HepG2 (cell line): Measurements from ENCODE around the gene VWA7. TPM values are rescaled to one million over a fixed set of nuclear protein-coding genes. Genes with fewer than 3 reads are reported as not detected.

Source experiments
- AKAP8 ChIP-seq: sonication (generic); formaldehyde crosslinking; IDR thresholded peaks from 2 replicates; pipeline ENCODE4 v1.5.1; 2020; ENCODE audit warnings: mild to moderate bottlenecking, missing genetic modification reagents
- BHLHE40 ChIP-seq: IDR thresholded peaks from 2 replicates; pipeline ENCODE4 v1.6.1; 2011; ENCODE audit warnings: low read length, improper control_type of control experiment
- CC2D1A ChIP-seq: sonication (generic); formaldehyde crosslinking; IDR thresholded peaks from 2 replicates; pipeline ENCODE4 v1.8.1; 2023; ENCODE audit warnings: mild to moderate bottlenecking, missing genetic modification reagents
- GPN1 ChIP-seq: sonication (generic); formaldehyde crosslinking; IDR thresholded peaks from 2 replicates; pipeline ENCODE4 v1.5.1; 2020; ENCODE audit warnings: missing genetic modification reagents, borderline replicate concordance
- HDAC1 ChIP-seq: sonication (generic); formaldehyde crosslinking; IDR thresholded peaks from 2 replicates; pipeline ENCODE4 v1.5.1; 2020; ENCODE audit warnings: mild to moderate bottlenecking, missing genetic modification reagents
- HNF4A ChIP-seq: sonication (generic); formaldehyde crosslinking; IDR thresholded peaks from 2 replicates; pipeline ENCODE4 v1.4.0; 2020; ENCODE audit warnings: missing genetic modification reagents
- MED8 ChIP-seq: sonication (generic); formaldehyde crosslinking; IDR thresholded peaks from 2 replicates; pipeline ENCODE4 v1.8.1; 2023; ENCODE audit warnings: mild to moderate bottlenecking, missing genetic modification reagents; ENCODE audit not compliant: insufficient replicate concordance
- NFKB2 ChIP-seq: sonication (generic); formaldehyde crosslinking; IDR thresholded peaks from 2 replicates; pipeline ENCODE4 v1.4.0; 2020; ENCODE audit warnings: missing genetic modification reagents, borderline replicate concordance
- RAD21 ChIP-seq: fragments of 450-650 bp; formaldehyde crosslinking; IDR thresholded peaks from 2 replicates; pipeline ENCODE4 v1.5.0; 2020; ENCODE audit warnings: mild to moderate bottlenecking
- YY1 ChIP-seq: IDR thresholded peaks from 2 replicates; pipeline ENCODE4 v1.6.1; 2011; ENCODE audit warnings: low read length, low read depth, moderate library complexity, mild to moderate bottlenecking; ENCODE audit not compliant: insufficient read depth, insufficient replicate concordance
- ZEB1 ChIP-seq: IDR thresholded peaks from 2 replicates; pipeline ENCODE4 v1.6.1; 2012; ENCODE audit warnings: mild to moderate bottlenecking, low read depth, inconsistent platforms; ENCODE audit not compliant: insufficient replicate concordance
- ZNF101 ChIP-seq: sonication (generic); formaldehyde crosslinking; IDR thresholded peaks from 2 replicates; pipeline ENCODE4 v1.4.0; 2020; ENCODE audit warnings: mild to moderate bottlenecking, low read depth, missing genetic modification reagents, borderline replicate concordance
- ZNF496 ChIP-seq: sonication (generic); formaldehyde crosslinking; IDR thresholded peaks from 2 replicates; pipeline ENCODE4 v1.8.1; 2023; ENCODE audit warnings: mild to moderate bottlenecking, moderate library complexity, missing genetic modification reagents; ENCODE audit not compliant: insufficient replicate concordance
- ZNF615 ChIP-seq: sonication (generic); formaldehyde crosslinking; IDR thresholded peaks from 2 replicates; pipeline ENCODE4 v1.5.0; 2020; ENCODE audit warnings: mild to moderate bottlenecking, missing genetic modification reagents, borderline replicate concordance
- ZNF773 ChIP-seq: sonication (generic); formaldehyde crosslinking; IDR thresholded peaks from 2 replicates; pipeline ENCODE4 v1.4.0; 2020; ENCODE audit warnings: missing genetic modification reagents, borderline replicate concordance
- ZSCAN29 ChIP-seq: sonication (generic); formaldehyde crosslinking; conservative IDR thresholded peaks from 2 replicates; pipeline ENCODE4 v1.4.0; 2020; ENCODE audit warnings: mild to moderate bottlenecking, missing genetic modification reagents
- polyA plus RNA-seq, 8 experiments: library from polyadenylated mRNA; depleted of rRNA in 3 of 8; stranded (reverse) in 7 of 8; unstranded in 1 of 8; fragments of >200 nt; fragmentation: Illumina TruSeq in 4 of 8; extraction: Trizol in 4 of 8; gene quantifications; 2 replicates each; pipeline versions ENCODE4 v1.2.1 to v1.2.3, GENCODE V29; 2011 to 2016; ENCODE audit warnings: low read depth in 4 of 8, missing spikeins in 1 of 8, mixed read lengths in 1 of 8; ENCODE audit not compliant: insufficient read depth in 1 of 8
- total RNA-seq, 5 experiments: library from RNA; depleted of rRNA; stranded (reverse); fragments of >200 nt; fragmentation: Illumina TruSeq; extraction: Trizol; gene quantifications; 2 replicates each; pipeline ENCODE4 v1.2.3, GENCODE V29; 2016; ENCODE audit warnings: low read depth in 1 of 5
- TF ChIP-seq, protein P1 (sequence below): sonication (generic); formaldehyde crosslinking; IDR thresholded peaks from 2 replicates; pipeline ENCODE4 v1.5.0; 2020; ENCODE audit warnings: mild to moderate bottlenecking, missing genetic modification reagents, moderate library complexity
- TF ChIP-seq, protein P2 (sequence below): sonication (generic); formaldehyde crosslinking; IDR thresholded peaks from 2 replicates; pipeline ENCODE4 v1.4.0; 2020; ENCODE audit warnings: mild to moderate bottlenecking, missing genetic modification reagents
- TF ChIP-seq, protein P3 (sequence below): sonication (generic); formaldehyde crosslinking; IDR thresholded peaks from 2 replicates; pipeline ENCODE4 v1.4.0; 2020; ENCODE audit warnings: missing genetic modification reagents, borderline replicate concordance
- TF ChIP-seq, protein P4 (sequence below): sonication (generic); formaldehyde crosslinking; IDR thresholded peaks from 2 replicates; pipeline ENCODE4 v1.4.0; 2020; ENCODE audit warnings: missing genetic modification reagents, mild to moderate bottlenecking, borderline replicate concordance

VWA7 gene
- total and polyA plus RNA-seq, 2 of the 13 experiments (the other 11 are each of a cell fraction or from before 2014, with no cell fraction given) = 0.86 to 3.3 TPM

DNA sequence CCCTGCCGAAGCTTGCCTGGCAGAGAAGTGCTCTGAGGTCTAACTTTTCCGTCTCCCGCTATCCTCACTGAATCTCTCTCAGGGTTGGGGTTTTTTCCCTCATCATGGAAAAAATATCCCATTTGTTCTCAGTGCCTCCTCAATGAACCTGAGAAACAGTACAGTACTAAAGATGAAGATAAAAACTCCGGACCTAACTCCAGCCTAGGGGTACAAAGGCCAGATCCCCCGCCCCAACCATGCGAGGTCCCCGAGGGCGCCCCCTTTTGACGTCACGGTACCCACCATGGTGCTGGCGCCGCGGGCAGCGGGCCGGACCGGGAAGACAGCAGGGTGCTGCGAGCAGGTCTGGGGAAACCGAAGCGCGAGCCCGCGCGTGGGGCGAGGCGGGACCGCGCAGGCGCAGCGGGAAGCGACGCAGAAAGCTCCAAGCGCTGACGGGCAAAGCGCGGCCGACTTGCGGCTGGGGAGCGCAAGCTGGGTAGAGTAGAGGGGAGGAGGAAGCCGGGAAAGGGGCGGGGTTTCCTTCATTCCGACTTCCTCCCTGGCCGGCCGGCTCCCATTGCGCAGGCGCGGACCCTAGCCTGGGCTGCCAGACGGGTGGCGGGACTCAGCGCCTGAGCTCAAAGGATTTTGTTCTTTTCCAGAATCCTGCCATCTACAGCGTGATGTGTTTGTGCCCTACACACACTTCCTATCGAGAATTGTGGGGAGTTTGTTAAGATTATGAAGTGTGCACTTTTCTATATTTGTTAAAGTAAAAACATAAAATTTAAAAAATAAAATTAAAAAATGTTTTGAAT, 29.5 kb upstream of the VWA7 start, which contains the start of gene LSM2 (continued):
- TF ChIP-seq, protein P1, sequence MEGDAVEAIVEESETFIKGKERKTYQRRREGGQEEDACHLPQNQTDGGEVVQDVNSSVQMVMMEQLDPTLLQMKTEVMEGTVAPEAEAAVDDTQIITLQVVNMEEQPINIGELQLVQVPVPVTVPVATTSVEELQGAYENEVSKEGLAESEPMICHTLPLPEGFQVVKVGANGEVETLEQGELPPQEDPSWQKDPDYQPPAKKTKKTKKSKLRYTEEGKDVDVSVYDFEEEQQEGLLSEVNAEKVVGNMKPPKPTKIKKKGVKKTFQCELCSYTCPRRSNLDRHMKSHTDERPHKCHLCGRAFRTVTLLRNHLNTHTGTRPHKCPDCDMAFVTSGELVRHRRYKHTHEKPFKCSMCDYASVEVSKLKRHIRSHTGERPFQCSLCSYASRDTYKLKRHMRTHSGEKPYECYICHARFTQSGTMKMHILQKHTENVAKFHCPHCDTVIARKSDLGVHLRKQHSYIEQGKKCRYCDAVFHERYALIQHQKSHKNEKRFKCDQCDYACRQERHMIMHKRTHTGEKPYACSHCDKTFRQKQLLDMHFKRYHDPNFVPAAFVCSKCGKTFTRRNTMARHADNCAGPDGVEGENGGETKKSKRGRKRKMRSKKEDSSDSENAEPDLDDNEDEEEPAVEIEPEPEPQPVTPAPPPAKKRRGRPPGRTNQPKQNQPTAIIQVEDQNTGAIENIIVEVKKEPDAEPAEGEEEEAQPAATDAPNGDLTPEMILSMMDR (CRISPR knock-in tag) = peak; percentile 89
- TF ChIP-seq ZSCAN29 (CRISPR knock-in tag) = peak; percentile 97
- TF ChIP-seq RAD21 (CRISPR knock-in tag) = peak; percentile 69
- peak; percentile 64; the same call in 1 of the 2 replicates for TF ChIP-seq CC2D1A (CRISPR knock-in tag)
- TF ChIP-seq, protein P2, sequence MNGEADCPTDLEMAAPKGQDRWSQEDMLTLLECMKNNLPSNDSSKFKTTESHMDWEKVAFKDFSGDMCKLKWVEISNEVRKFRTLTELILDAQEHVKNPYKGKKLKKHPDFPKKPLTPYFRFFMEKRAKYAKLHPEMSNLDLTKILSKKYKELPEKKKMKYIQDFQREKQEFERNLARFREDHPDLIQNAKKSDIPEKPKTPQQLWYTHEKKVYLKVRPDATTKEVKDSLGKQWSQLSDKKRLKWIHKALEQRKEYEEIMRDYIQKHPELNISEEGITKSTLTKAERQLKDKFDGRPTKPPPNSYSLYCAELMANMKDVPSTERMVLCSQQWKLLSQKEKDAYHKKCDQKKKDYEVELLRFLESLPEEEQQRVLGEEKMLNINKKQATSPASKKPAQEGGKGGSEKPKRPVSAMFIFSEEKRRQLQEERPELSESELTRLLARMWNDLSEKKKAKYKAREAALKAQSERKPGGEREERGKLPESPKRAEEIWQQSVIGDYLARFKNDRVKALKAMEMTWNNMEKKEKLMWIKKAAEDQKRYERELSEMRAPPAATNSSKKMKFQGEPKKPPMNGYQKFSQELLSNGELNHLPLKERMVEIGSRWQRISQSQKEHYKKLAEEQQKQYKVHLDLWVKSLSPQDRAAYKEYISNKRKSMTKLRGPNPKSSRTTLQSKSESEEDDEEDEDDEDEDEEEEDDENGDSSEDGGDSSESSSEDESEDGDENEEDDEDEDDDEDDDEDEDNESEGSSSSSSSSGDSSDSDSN (CRISPR knock-in tag) = peak; percentile 74; the same call in 1 of the 2 replicates
- 0 out of 2 replicates have a peak, but pooled peaks have one; percentile 44 for TF ChIP-seq ZNF773 (CRISPR knock-in tag)
- 0 out of 2 replicates have a peak, but pooled peaks have one; percentile 80 for TF ChIP-seq ZNF101 (CRISPR knock-in tag)
- peak; percentile 98 for TF ChIP-seq HDAC1 (CRISPR knock-in tag)
- peak; percentile 96 for TF ChIP-seq HNF4A (CRISPR knock-in tag)
- peak; percentile 93; the same call in 1 of the 2 replicates for TF ChIP-seq NFKB2 (CRISPR knock-in tag)
- no peak for TF ChIP-seq ZNF496 (CRISPR knock-in tag)
- no peak for TF ChIP-seq ZNF615 (CRISPR knock-in tag)
- no peak; the same call in 1 of the 2 replicates for TF ChIP-seq GPN1 (CRISPR knock-in tag)
- TF ChIP-seq, protein P3, sequence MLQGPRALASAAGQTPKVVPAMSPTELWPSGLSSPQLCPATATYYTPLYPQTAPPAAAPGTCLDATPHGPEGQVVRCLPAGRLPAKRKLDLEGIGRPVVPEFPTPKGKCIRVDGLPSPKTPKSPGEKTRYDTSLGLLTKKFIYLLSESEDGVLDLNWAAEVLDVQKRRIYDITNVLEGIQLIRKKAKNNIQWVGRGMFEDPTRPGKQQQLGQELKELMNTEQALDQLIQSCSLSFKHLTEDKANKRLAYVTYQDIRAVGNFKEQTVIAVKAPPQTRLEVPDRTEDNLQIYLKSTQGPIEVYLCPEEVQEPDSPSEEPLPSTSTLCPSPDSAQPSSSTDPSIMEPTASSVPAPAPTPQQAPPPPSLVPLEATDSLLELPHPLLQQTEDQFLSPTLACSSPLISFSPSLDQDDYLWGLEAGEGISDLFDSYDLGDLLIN (CRISPR knock-in tag) = peak; percentile 97; the same call in 1 of the 2 replicates
- TF ChIP-seq, protein P4, sequence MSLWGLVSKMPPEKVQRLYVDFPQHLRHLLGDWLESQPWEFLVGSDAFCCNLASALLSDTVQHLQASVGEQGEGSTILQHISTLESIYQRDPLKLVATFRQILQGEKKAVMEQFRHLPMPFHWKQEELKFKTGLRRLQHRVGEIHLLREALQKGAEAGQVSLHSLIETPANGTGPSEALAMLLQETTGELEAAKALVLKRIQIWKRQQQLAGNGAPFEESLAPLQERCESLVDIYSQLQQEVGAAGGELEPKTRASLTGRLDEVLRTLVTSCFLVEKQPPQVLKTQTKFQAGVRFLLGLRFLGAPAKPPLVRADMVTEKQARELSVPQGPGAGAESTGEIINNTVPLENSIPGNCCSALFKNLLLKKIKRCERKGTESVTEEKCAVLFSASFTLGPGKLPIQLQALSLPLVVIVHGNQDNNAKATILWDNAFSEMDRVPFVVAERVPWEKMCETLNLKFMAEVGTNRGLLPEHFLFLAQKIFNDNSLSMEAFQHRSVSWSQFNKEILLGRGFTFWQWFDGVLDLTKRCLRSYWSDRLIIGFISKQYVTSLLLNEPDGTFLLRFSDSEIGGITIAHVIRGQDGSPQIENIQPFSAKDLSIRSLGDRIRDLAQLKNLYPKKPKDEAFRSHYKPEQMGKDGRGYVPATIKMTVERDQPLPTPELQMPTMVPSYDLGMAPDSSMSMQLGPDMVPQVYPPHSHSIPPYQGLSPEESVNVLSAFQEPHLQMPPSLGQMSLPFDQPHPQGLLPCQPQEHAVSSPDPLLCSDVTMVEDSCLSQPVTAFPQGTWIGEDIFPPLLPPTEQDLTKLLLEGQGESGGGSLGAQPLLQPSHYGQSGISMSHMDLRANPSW (CRISPR knock-in tag) = no peak; the same call in 1 of the 2 replicates
- peak; percentile 76 for TF ChIP-seq MED8
- TF ChIP-seq ZEB1 = peak; percentile 74
- peak; percentile 87 for TF ChIP-seq AKAP8 (CRISPR knock-in tag)
- no peak for TF ChIP-seq BHLHE40
- peak; percentile 84 for TF ChIP-seq YY1
